Activated CD8-positive, alpha-beta memory T cell treated with anti-CD3 and anti-CD28 coated beads, Interleukin-2, amount 50 U/mL, for 1 hour (primary cell): Measurements from ENCODE around the gene FANCM.

ENCODE experiments used
- DNase-seq: peaks from one replicate; pipeline ENCODE4 v3.0.0-alpha.2; 2020; ENCODE audit errors: extremely low read depth

The FANCM gene

DNA sequence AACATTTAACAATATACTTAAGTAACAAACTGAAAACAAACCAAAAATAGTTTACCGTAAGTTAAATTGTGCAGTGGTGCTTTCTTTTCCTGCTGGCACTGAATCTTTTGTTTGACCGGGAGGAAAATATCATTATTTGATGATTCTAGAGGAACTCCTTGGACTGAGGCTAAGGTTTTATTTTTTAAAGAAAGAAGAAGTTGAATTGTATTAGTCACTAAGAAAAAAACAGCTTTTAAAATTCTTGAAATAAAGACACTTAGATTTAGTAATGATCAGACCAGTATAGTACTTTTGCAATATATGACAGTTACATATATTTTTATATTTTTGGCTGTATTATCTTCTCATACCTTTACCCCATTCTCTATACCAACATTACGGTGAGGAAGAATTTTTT is 107.0 kb downstream of the FANCM start:
- DNase-seq, result no peak

DNA sequence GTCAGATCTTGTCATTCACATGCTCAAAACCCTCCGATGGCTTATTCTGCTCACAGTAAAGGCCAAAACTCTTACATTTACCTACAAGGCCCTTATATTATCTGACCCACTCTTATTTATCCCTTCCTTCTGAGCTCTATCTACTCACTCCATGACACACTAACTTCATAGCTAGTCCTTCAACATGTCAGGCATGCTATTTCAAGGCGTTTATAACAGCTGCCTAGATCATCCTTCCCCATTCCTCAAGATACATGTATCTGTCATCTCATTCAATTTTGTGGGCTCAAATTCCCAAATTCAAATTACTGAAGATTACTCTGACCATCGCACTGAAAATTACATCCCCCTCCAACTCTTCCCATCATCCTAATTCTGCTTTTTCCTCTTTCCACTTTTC is 110.4 kb downstream of the FANCM start:
- no peak for DNase-seq

DNA sequence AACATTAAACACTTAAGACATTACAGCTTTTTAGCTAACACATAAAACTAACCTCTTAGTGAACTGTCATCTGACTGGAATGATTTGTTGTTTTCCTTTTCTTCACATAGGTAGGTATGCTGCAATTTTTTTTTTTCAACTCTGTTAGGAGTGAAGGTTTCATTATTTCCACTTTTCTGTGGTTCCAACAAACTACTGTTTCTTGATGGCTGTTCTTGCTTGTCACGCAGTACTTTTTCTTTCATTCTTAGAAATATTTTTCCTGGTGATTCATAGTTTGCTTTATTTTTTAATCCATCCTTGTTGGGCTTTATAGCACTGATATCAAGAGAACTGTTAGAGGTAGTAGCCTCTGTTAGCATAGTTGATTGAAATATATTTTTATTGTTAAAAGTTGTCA is 111.0 kb downstream of the FANCM start:
- DNase-seq, result no peak

DNA sequence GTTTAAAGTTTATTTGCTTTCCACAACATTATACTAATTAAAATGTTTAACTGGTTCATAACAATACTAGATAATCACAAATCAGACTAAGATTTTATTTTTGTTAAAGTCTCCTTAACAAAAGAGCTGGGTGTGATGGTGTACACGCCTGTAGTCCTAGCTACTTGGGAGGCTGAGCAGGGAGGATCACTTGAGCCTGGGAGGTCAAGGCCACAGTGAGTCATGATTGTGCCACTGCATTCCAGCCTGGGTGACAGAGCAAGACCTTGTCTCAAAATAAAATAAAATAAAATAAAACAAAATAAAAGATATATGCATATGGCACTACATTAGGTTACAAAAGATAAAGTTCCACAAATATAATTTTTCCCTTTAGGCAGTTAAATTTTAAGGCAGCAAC is 111.7 kb downstream of the FANCM start:
- DNase-seq, result no peak

DNA sequence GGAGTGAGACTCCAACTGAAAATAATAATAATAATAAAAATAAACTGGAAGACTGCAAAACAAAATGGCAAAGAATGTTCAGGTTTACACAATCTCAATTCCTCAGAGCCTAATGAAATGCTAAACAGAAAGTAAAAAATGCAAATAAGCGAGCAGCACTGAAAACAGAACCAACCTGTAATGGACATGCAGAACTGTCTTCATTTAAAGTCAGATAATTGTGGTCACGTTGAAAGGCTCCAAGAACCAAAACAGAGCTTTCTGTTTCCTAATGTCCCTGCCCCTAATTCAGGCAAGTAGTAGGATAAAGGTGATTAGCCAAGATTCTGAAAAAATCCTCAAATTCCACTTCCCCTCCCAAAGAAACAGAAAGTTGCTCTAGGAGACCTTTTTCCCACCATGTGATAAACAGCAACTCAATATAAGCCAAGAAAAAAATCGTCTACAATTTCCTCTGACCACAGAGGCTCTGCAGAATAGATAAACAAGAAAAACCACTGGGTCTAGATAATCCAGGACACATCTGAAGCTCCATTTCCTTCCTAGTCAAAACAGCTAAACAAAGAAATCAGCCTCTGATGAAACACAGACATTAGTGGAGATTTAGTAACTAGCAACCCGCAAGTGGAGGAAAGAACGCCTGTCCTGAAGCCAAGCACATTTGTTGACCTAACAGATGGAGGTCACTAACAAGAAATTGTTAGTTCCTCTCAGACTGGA is 114.3 kb downstream of the FANCM start:
- no peak for DNase-seq
